Adrenal gland (tissue), 5 donors: Measurements from ENCODE around the gene MTF1.

ENCODE experiments used
- CTCF ChIP-seq, 6 experiments: fragments of 450-650 bp in 4 of 6; fragments of 200-600 bp in 2 of 6; sonication (generic) in 1 of 6; IDR thresholded peaks; 1 replicate in 5 of 6; 2 replicates in 1 of 6; pipeline versions ENCODE4 v1.5.1 to v1.8.0; 2016 to 2021; ENCODE audit warnings: antibody characterized with exemption in 6 of 6, mild to moderate bottlenecking in 2 of 6, moderate library complexity in 1 of 6
- POLR2A ChIP-seq, 2 donors: fragments of 450-650 bp; IDR thresholded peaks; one replicate each; pipeline ENCODE4 v1.6.1; 2017; ENCODE audit warnings: antibody characterized with exemption in 2 of 2, mild to moderate bottlenecking in 2 of 2, moderate library complexity in 1 of 2
- donor health status: DM: no; HTN: no; CAD: no.

- TF ChIP-seq POLR2A (IDR thresholded peaks at IDR 0.05), result no peak
- TF ChIP-seq CTCF (IDR thresholded peaks at IDR 0.05), result no peak
These were observed 94.4 kb downstream of the MTF1 start, which contains the start of gene EPHA10 for GRCh38 chr1:37764888-37765441.
